ENCODE measurements around the gene YTHDF2. TPM values are rescaled to one million over a fixed set of nuclear protein-coding genes. Genes with fewer than 3 reads are reported as not detected.

YTHDF2 gene
- total and polyA plus RNA-seq, 2 of the 13 experiments (the other 11 are each of a cell fraction or from before 2014, with no cell fraction given), result 48.4 to 59.6 TPM

- FAIRE-seq, result no peak
- ChIA-PET POLR2A (interaction anchor here (0.6 to 5.3 kb wide), 27 partner anchors 9 to 906 kb away, joined by 3 to 89 read pairs (median 4); partner anchors contain the start of genes EPB41, GMEB1, PHACTR4 and PPP1R8), CTCF (ENCODE audit: low intra/inter-chr PET ratio, low total read pairs) (interaction anchor here (1.1 kb wide), 1 partner anchor 96 kb away, joined by 3 read pairs; no protein-coding TSS in a partner anchor)
- Histone ChIP-seq H3K27me3 (ENCODE audit: control insufficient read depth in 1 of 2, insufficient read depth in 2 of 2, low read length in 2 of 2) (no peaks in the 10 kb centered on the region; a peak in 1 of 5 replicates), H3K4me2 (ENCODE audit: low read depth, low read length) (peak overlapping the region; percentile 91), H4K20me1 (ENCODE audit: insufficient read depth, low read length) (peaks cover 28% of the 10 kb centered on the region), H3K27ac (ENCODE audit: extremely low read length, insufficient read depth, low read length) (peak overlapping the region; percentile 97), H3K79me2 (ENCODE audit: insufficient read depth, low read length) (peaks cover 38% of the 10 kb centered on the region), H2AFZ (ENCODE audit: low read length) (peak overlapping the region; percentile 61), H3K9me3 (ENCODE audit: low read length) (no peaks in the 10 kb centered on the region), H3K9ac (ENCODE audit: insufficient read depth, low read depth, low read length) (peak overlapping the region; percentile 99), H3K36me3 (replicated peaks in 1 of 2; ENCODE audit: control insufficient read depth in 1 of 2, insufficient read depth in 2 of 2, low read length in 2 of 2) (peaks cover 0 to 20% of the 10 kb centered on the region in 2 experiments; a peak in 3 of 5 replicates), H3K4me3 (replicated peaks in 1 of 3; ENCODE audit: insufficient read depth in 1 of 3, low read depth in 2 of 3, low read length in 3 of 3) (peak overlapping the region; percentile 56 to 69 (median 63)), H3K4me1 (ENCODE audit: insufficient read depth, low read length) (peaks cover 59% of the 10 kb centered on the region)
- no peak for DNase-seq (ENCODE audit: low spot score)
- ATAC-seq, result no peak
- BruUV-seq (replicated peaks), result TSS peak; percentile 88
- 0% methylated on average over 9 of the region's 15 CpGs for WGBS (ENCODE audit: low lambda C conversion rate)
- intact Hi-C loops (cut with micrococcal nuclease; ENCODE audit: unreplicated experiment), result loop anchor here (1.0 to 5.0 kb wide), 2 partner anchors 69 to 88 kb away; partner anchors contain the start of genes GMEB1 and RNU11
- in situ Hi-C loops (cut with HindIII; ENCODE audit: extremely low pct_ligation_motif_present, low pct_unique_long_range_greater_than_20kb), result no loop called here
- TF ChIP-seq SMC3 (IDR thresholded peaks at IDR 0.05; ENCODE audit: low read length) (0 out of 2 replicates have a peak, but pooled peaks have one; percentile 0), KLF12 (CRISPR knock-in tag; IDR thresholded peaks at IDR 0.05; ENCODE audit: borderline replicate concordance) (0 out of 2 replicates have a peak, but pooled peaks have one; percentile 4), ZNF446 (CRISPR knock-in tag; IDR thresholded peaks at IDR 0.05) (0 out of 2 replicates have a peak, but pooled peaks have one; percentile 27), ZNF234 (CRISPR knock-in tag; conservative IDR thresholded peaks at IDR 0.05) (no peak), EEA1 (CRISPR knock-in tag; IDR thresholded peaks at IDR 0.05; ENCODE audit: borderline replicate concordance) (no peak), ZSCAN20 (CRISPR knock-in tag; IDR thresholded peaks at IDR 0.05; ENCODE audit: borderline replicate concordance) (no peak), LRRFIP1 (CRISPR knock-in tag; conservative IDR thresholded peaks at IDR 0.05) (no peak), ZNF761 (CRISPR knock-in tag; conservative IDR thresholded peaks at IDR 0.05) (no peak), SNAPC5 (CRISPR knock-in tag; IDR thresholded peaks at IDR 0.05; ENCODE audit: borderline replicate concordance) (0 out of 2 replicates have a peak, but pooled peaks have one; percentile 24), HCFC1 (IDR thresholded peaks at IDR 0.05; ENCODE audit: low read depth, low read length) (no peak), MAZ (IDR thresholded peaks at IDR 0.05; ENCODE audit: borderline replicate concordance, low read depth, low read length) (peak; percentile 97), MAZ (CRISPR knock-in tag; IDR thresholded peaks at IDR 0.05; ENCODE audit: low read depth) (no peak), MEF2D (CRISPR knock-in tag; IDR thresholded peaks at IDR 0.05) (no peak), AGO2 (optimal IDR thresholded peaks at IDR 0.05; ENCODE audit: low read depth, low read length) (no peak), ZSCAN9 (CRISPR knock-in tag; IDR thresholded peaks at IDR 0.05; ENCODE audit: borderline replicate concordance) (0 out of 2 replicates have a peak, but pooled peaks have one; percentile 5), ZNF737 (CRISPR knock-in tag; IDR thresholded peaks at IDR 0.05; ENCODE audit: borderline replicate concordance) (no peak), PATZ1 (CRISPR knock-in tag; IDR thresholded peaks at IDR 0.05) (peak; percentile 98; the same call in 1 of the 2 replicates), ZNF468 (CRISPR knock-in tag; IDR thresholded peaks at IDR 0.05) (no peak), MAFF (IDR thresholded peaks at IDR 0.05; ENCODE audit: low read depth, low read length) (no peak), ZBTB1 (CRISPR knock-in tag; IDR thresholded peaks at IDR 0.05; ENCODE audit: borderline replicate concordance) (no peak)
These were observed 735 bp upstream of the YTHDF2 start for GRCh38 chr1:28735961-28736449.

Measured in HepG2 (cell line).